ENCODE measurements around the gene PPIL4. TPM values are rescaled to one million over a fixed set of nuclear protein-coding genes. Genes with fewer than 3 reads are reported as not detected.

Gene PPIL4
- total and polyA plus RNA-seq, 11 donors: 10.9 to 22.9 (median 16.0) TPM

DNA sequence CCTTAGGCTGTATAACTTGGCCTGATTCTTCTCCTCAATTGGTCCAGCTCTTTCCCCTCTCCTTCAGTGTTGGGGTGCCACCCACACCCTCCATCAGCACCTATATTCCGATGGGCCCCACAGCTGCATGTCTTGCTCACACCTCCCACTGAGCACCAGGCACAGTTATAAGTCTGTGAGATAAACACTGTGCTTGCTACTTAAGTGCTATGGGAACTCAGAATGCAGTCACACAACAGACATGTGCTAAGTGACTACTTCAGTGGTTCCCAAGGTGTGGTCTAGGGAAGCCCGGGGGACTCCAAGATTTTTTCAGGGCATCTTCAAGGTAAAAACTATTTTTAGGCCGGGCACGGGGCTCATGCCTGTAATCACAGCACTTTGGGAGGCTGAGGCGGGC lies 68.3 kb downstream of the PPIL4 start:
- Histone ChIP-seq H3K27ac (no peak overlapping the region), H3K27me3 (peaks cover 0 to 3% (median 0%) of the 10 kb centered on the region in 9 donors), H3K9me3 (no peaks in the 10 kb centered on the region), H3K4me3 (no peak overlapping the region), H3K36me3 (peaks cover 0 to 10% (median 0%) of the 10 kb centered on the region in 9 donors), H3K4me1 (peaks cover 0 to 33% (median 15%) of the 10 kb centered on the region in 12 donors)
- no peak for TF ChIP-seq POLR2A (IDR thresholded peaks at IDR 0.05)
- DNase-seq (no peak), ATAC-seq (no peak)
- intact Hi-C loops (cut with DNase I): no loop called here
- 85 to 91% (median 89%) methylated on average over 5 of the region's 5 CpGs for WGBS, 4 donors

DNA sequence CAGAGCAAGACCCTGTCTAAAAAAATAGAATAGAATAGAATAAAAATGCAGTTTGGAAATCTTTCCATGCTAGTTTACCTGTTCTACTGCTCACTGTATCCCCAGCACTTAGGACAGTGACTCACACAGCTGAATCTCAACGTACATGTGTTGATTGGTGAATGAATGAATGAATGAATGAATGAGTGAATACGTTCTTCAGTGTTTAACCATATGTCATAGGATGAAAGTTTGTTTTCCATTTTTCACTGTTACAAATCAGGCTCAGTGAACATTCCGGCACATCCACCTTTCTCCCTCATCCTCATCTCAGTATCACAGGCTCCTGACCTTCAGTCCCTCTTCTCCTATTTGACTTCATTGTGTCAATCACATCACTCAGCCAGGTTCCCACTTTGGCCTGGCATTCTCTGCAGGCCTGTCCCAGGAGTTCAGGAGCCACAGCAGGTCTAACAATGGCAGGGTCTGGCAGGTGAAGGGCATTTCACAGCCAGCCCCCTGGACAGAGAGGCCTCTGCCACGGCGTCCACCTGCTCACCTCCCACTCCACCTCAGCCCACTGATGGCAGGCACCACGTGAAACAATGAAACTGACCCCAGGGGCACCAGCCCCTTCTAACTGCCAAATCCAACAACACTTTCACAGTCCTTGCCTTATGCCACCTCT lies 68.9 kb downstream of the PPIL4 start:
- H3K27ac ChIP-seq: no peak overlapping the region
- no peaks in the 10 kb centered on the region for H3K9me3 ChIP-seq
- ATAC-seq: no peak
- peaks cover 0 to 3% (median 0%) of the 10 kb centered on the region in 9 donors for H3K27me3 ChIP-seq
- 75 to 78% (median 78%) methylated on average over 6 of the region's 6 CpGs for WGBS, 4 donors
- peaks cover 0 to 28% (median 13%) of the 10 kb centered on the region in 12 donors for H3K4me1 ChIP-seq
- no peak for DNase-seq
- no peak for TF ChIP-seq POLR2A (IDR thresholded peaks at IDR 0.05)
- TF ChIP-seq, protein P1, sequence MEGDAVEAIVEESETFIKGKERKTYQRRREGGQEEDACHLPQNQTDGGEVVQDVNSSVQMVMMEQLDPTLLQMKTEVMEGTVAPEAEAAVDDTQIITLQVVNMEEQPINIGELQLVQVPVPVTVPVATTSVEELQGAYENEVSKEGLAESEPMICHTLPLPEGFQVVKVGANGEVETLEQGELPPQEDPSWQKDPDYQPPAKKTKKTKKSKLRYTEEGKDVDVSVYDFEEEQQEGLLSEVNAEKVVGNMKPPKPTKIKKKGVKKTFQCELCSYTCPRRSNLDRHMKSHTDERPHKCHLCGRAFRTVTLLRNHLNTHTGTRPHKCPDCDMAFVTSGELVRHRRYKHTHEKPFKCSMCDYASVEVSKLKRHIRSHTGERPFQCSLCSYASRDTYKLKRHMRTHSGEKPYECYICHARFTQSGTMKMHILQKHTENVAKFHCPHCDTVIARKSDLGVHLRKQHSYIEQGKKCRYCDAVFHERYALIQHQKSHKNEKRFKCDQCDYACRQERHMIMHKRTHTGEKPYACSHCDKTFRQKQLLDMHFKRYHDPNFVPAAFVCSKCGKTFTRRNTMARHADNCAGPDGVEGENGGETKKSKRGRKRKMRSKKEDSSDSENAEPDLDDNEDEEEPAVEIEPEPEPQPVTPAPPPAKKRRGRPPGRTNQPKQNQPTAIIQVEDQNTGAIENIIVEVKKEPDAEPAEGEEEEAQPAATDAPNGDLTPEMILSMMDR (IDR thresholded peaks at IDR 0.05): no peak
- intact Hi-C loops (cut with DNase I): no loop called here
- peaks cover 0 to 10% (median 0%) of the 10 kb centered on the region in 9 donors for H3K36me3 ChIP-seq
- H3K4me3 ChIP-seq: no peak overlapping the region

DNA sequence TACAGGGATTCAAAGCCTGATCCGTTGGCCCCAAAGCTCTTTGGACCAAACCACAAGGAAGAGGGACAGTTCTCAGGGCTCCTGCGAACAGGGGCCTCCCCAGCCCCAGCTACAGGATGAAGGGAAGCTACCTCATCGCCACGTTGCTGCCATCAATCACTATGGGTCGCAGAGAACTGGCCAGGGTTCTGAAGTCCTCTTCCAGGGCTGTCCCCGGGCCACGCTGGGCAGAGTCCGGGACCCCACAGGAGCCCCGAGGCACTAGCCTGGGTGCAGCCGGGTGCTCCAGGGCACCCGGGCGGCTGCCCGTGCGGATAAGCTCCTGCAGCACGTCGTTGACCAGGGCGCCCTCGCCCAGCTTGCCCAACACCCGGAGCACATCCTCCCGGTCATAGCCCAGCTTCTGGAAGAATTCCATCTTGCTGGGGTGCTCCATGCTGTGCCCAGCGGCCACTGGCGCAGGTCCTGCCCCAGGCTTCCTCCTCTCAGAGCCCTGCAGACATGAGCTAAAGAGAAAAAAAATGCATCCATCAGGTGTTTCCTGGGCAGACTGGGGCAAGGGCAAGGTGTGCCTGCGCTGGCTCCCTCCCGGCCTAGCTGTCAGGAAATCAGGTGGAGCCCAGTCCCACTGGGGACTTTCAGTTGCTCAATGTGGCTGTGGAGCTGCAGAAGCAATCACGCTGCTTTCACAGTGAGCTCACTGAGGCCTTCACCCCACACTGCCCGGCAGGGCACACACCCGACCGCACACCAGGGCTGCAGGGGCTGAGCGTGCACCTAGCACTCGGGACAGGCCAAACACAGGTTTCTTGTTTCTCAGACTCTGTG lies 71.5 kb downstream of the PPIL4 start:
- intact Hi-C loops (cut with DNase I): no loop called here
- no peak for TF ChIP-seq POLR2A (IDR thresholded peaks at IDR 0.05)
- TF ChIP-seq, protein P1 (IDR thresholded peaks at IDR 0.05): no peak
- peaks cover 0 to 14% (median 9%) of the 10 kb centered on the region in 12 donors for H3K4me1 ChIP-seq
- peaks cover 0 to 19% (median 0%) of the 10 kb centered on the region in 9 donors for H3K36me3 ChIP-seq
- WGBS, 4 donors: 80 to 92% (median 89%) methylated on average over 15 to 30 of the region's 30 CpGs
- DNase-seq (no peak), ATAC-seq (peak in 1 of 4 donors; percentile 8)
- H3K27ac ChIP-seq: no peak overlapping the region
- H3K4me3 ChIP-seq: no peak overlapping the region
- H3K27me3 ChIP-seq: peaks cover 0 to 9% (median 0%) of the 10 kb centered on the region in 9 donors
- H3K9me3 ChIP-seq: no peaks in the 10 kb centered on the region

DNA sequence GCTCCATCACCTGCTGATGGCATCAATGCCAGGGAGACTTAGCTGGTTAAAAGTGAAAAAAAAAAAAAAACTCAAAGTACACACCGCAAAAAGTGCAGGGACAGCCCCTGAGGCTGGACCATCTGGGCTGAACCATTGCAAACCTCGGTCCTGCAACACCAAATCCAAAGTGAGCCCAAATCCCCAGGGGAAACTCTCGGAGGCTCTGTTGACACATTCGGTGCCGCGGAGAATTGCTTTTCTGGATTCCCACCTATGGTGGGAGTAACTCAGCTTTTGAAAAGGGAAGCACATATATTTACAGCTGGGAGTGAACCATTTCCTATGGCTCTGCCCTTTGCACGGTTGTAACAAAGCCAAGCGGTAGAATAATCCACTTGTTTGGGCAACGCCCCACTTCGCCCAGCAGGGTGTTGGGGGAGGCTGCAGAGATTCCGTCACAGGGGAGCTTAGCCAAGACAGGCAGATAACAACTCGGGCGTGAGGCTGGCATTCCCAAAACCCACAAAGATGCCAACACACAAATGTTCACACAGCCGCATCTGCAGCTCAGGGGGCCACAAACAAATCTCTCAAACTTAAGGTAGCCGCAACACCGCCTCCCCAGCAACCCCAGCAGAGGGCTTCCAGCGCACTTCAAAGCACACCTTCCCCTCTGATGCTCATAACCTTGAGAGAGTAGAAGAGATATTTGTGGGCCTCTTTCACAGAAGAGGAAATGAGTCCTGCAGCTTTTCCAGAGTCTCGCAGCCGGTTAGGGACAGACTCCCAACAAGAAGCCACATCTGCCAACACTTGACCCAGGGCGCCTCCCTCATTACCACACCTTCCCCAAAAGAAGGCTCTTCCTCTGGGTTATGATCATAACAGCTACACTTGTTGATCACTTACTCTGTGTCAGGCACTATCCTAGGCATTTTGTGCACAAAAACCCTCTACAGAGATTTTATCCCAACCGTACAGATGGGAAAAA lies 72.5 kb downstream of the PPIL4 start:
- DNase-seq (peak in 2 of 5 donors; percentile 50 to 58), ATAC-seq (peak; percentile 63 to 87 (median 82))
- intact Hi-C loops (cut with DNase I): no loop called here

More for the DNA sequence above, 72.5 kb downstream of the PPIL4 start:
- H3K4me3 ChIP-seq: peak overlapping the region in 2 of 12 donors; percentile 7 to 9
- no peaks in the 10 kb centered on the region for H3K9me3 ChIP-seq
- H3K36me3 ChIP-seq: peaks cover 0 to 19% (median 0%) of the 10 kb centered on the region in 9 donors
- 40 to 52% (median 46%) methylated on average over 17 to 21 of the region's 21 CpGs for WGBS, 4 donors
- H3K27ac ChIP-seq: no peak overlapping the region
- H3K4me1 ChIP-seq: peaks cover 0 to 18% (median 9%) of the 10 kb centered on the region in 12 donors
- TF ChIP-seq POLR2A (IDR thresholded peaks at IDR 0.05): no peak
- TF ChIP-seq, protein P1 (IDR thresholded peaks at IDR 0.05): peak in 1 of 12 donors; percentile 20
- H3K27me3 ChIP-seq: peaks cover 0 to 6% (median 0%) of the 10 kb centered on the region in 9 donors

All from heart left ventricle (tissue), 16 donors.